Panc1 (cell line): ENCODE data around the gene KAT2B. TPM values are rescaled to one million over a fixed set of nuclear protein-coding genes. Genes with fewer than 3 reads are reported as not detected.
"Not testable (repeated sequence)": the region's sequence is repeated elsewhere in the genome, so short reads cannot be mapped to it uniquely, and the experiment has no call there.

Experiments
- ATAC-seq: fragments of 200-7000 bp; cut with Tn5 transposase; 2 replicates; pipeline ENCODE4 v1.9.1; 2020; ENCODE audit warnings: mild to moderate bottlenecking, moderate library complexity
- BruUV-seq: library from RNA; stranded (reverse); fragments of 400-500 nt; replicated peaks from 2 replicates; lab custom pipeline; 2021; lab: Mats Ljungman, UMichigan
- CTCF ChIA-PET: fragments of 300-600 bp; sonication (Branson Sonifier 250); formaldehyde crosslinking; loops from one replicate; lab custom pipeline; 2022; ENCODE audit warnings: antibody characterized with exemption; lab: Charles Lee
- POLR2A ChIA-PET: fragments of 300-600 bp; sonication (Branson Sonifier 250); formaldehyde crosslinking; loops from one replicate; lab custom pipeline; 2022; ENCODE audit warnings: antibody characterized with exemption; lab: Charles Lee
- DNase-seq: peaks from one replicate; pipeline ENCODE4 v3.0.0-alpha.2; 2010; ENCODE audit warnings: low read depth, low spot score
- H3K27ac ChIP-seq: 2 replicates; pipeline ENCODE4 v1.5.1; 2011; ENCODE audit warnings: mild to moderate bottlenecking, low read length, inconsistent platforms
- H3K27me3 ChIP-seq: fragments of 200-500 bp; sonication (Bioruptor generic); 2 replicates; pipeline ENCODE4 v1.6.0; 2014; ENCODE audit warnings: low read length, inconsistent platforms; ENCODE audit not compliant: control insufficient read depth, insufficient read depth
- H3K36me3 ChIP-seq: fragments of 200-500 bp; sonication (Bioruptor generic); 2 replicates; pipeline ENCODE4 v1.5.1; 2014; ENCODE audit warnings: inconsistent platforms, mild to moderate bottlenecking, low read length, moderate library complexity; ENCODE audit not compliant: control insufficient read depth, insufficient read depth
- H3K4me1 ChIP-seq: 2 replicates; pipeline ENCODE4 v1.5.1; 2011; ENCODE audit warnings: inconsistent platforms, mild to moderate bottlenecking, low read length, moderate library complexity; ENCODE audit not compliant: control insufficient read depth, insufficient read depth
- H3K4me3 ChIP-seq, 2 experiments: 2 replicates each; pipeline ENCODE4 v1.5.1; 2011 to 2012; ENCODE audit warnings: low read depth in 2 of 2, low read length in 2 of 2, mild to moderate bottlenecking in 2 of 2, inconsistent platforms in 1 of 2, moderate library complexity in 1 of 2
- H3K9me3 ChIP-seq: fragments of 200-500 bp; sonication (Bioruptor generic); 2 replicates; pipeline ENCODE4 v1.5.1; 2014; ENCODE audit warnings: low read depth, mild to moderate bottlenecking, inconsistent platforms, low read length, moderate library complexity; ENCODE audit not compliant: control insufficient read depth, insufficient read depth
- POLR2AphosphoS5 ChIP-seq: IDR thresholded peaks from 2 replicates; pipeline ENCODE4 v1.6.1; 2012; ENCODE audit warnings: mild to moderate bottlenecking, low read depth, low read length, moderate library complexity
- REST ChIP-seq, 2 experiments: IDR thresholded peaks; 2 replicates each; pipeline ENCODE4 v1.6.1; 2011 to 2012; ENCODE audit warnings: low read depth in 2 of 2, control low read depth in 1 of 2, low read length in 1 of 2, mild to moderate bottlenecking in 1 of 2, moderate library complexity in 1 of 2; ENCODE audit not compliant: insufficient read depth in 1 of 2
- SIN3A ChIP-seq: IDR thresholded peaks from 2 replicates; pipeline ENCODE4 v1.6.1; 2012; ENCODE audit warnings: low read depth, mild to moderate bottlenecking, low read length, moderate library complexity, borderline replicate concordance; ENCODE audit not compliant: insufficient read depth
- TCF7L2 ChIP-seq: IDR thresholded peaks from 2 replicates; pipeline ENCODE4 v1.6.1; 2011; ENCODE audit warnings: mild to moderate bottlenecking, low read depth, low read length, inconsistent platforms
- in situ Hi-C: cut with HindIII; loops from 2 replicates; pipeline ENCODE4 v1.10.0; 2016; ENCODE audit warnings: low sequenced_read_pairs, low pct_unique_long_range_greater_than_20kb
- intact Hi-C: fragments of 100-400 bp; cut with micrococcal nuclease; formaldehyde crosslinking; loops from one replicate; pipeline ENCODE4 v1.10.0; 2022; ENCODE audit not compliant: unreplicated experiment
- total RNA-seq: library from RNA; stranded (reverse); gene quantifications from one replicate; pipeline ENCODE4 v1.2.1, GENCODE V29; 2021; ENCODE audit not compliant: unreplicated experiment
- TF ChIP-seq, protein P1 (sequence below): fragments of 450-650 bp; IDR thresholded peaks from 2 replicates; pipeline ENCODE4 v1.5.1; 2017; ENCODE audit warnings: mild to moderate bottlenecking

KAT2B gene
- total RNA-seq, 1 experiment from 2014 or later: 16.4 TPM

GRCh38 chr3:20027136-20027535 lies 13.1 kb upstream of the KAT2B start:
- Histone ChIP-seq H3K9me3 (no peaks in the 10 kb centered on the region), H3K4me3 (no peak overlapping the region), H3K27ac (no peak overlapping the region), H3K4me1 (no peaks in the 10 kb centered on the region), H3K27me3 (no peaks in the 10 kb centered on the region), H3K36me3 (no peaks in the 10 kb centered on the region)
- POLR2A ChIA-PET: no interaction called here
- intact Hi-C loops (no loop called here), in situ Hi-C loops (no loop called here)
- no peak for DNase-seq
- ATAC-seq: no peak
- CTCF ChIA-PET: no interaction called here
- no TSS peak for BruUV-seq
- TF ChIP-seq POLR2AphosphoS5 (no peak), TCF7L2 (no peak), SIN3A (no peak), REST (IDR thresholded peaks at IDR 0.05; ENCODE audit: insufficient read depth in 1 of 2, low read depth in 2 of 2, low read length in 1 of 2) (no peak)
- TF ChIP-seq, protein P1, sequence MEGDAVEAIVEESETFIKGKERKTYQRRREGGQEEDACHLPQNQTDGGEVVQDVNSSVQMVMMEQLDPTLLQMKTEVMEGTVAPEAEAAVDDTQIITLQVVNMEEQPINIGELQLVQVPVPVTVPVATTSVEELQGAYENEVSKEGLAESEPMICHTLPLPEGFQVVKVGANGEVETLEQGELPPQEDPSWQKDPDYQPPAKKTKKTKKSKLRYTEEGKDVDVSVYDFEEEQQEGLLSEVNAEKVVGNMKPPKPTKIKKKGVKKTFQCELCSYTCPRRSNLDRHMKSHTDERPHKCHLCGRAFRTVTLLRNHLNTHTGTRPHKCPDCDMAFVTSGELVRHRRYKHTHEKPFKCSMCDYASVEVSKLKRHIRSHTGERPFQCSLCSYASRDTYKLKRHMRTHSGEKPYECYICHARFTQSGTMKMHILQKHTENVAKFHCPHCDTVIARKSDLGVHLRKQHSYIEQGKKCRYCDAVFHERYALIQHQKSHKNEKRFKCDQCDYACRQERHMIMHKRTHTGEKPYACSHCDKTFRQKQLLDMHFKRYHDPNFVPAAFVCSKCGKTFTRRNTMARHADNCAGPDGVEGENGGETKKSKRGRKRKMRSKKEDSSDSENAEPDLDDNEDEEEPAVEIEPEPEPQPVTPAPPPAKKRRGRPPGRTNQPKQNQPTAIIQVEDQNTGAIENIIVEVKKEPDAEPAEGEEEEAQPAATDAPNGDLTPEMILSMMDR: no peak

GRCh38 chr3:20028905-20029331 lies 11.3 kb upstream of the KAT2B start:
- H3K9me3 ChIP-seq: no peaks in the 10 kb centered on the region
- no peak overlapping the region for H3K27ac ChIP-seq
- no peak overlapping the region for H3K4me3 ChIP-seq
- no peaks in the 10 kb centered on the region for H3K4me1 ChIP-seq
- no peaks in the 10 kb centered on the region for H3K27me3 ChIP-seq
- no TSS peak for BruUV-seq
- CTCF ChIA-PET: no interaction called here
- intact Hi-C loops: no loop called here
- H3K36me3 ChIP-seq: no peaks in the 10 kb centered on the region
- POLR2A ChIA-PET: no interaction called here
- in situ Hi-C loops: no loop called here
- no peak for TF ChIP-seq REST (IDR thresholded peaks at IDR 0.05; ENCODE audit: insufficient read depth in 1 of 2, low read depth in 2 of 2, low read length in 1 of 2)
- TF ChIP-seq, protein P1: no peak
- TF ChIP-seq POLR2AphosphoS5: no peak
- no peak for TF ChIP-seq TCF7L2
- TF ChIP-seq SIN3A: no peak
- no peak for ATAC-seq
- DNase-seq: no peak

DNA sequence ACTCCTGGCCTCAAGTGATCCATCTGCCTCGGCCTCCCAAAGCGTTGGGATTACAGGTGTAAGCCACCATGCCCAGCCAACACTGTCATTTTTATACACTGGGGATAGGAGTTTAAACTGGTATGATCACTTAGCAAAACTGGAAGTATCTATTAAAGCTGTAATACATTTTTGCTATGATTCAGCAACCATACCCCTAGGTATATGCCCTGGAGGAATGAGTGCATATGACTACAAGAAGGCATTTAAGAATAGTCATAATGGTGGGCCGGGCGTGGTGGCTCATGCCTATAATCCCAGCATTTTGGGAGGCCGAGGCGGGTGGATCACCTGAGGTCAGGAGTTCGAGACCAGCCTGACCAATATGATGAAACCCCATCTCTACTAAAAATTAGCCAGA lies 8.3 kb upstream of the KAT2B start:
- POLR2A ChIA-PET, H3K27me3 ChIP-seq, in situ Hi-C loops, H3K4me1 ChIP-seq, BruUV-seq, ATAC-seq, intact Hi-C loops, H3K9me3 ChIP-seq, H3K4me3 ChIP-seq, H3K36me3 ChIP-seq, H3K27ac ChIP-seq, CTCF ChIA-PET, DNase-seq: not testable (repeated sequence)
